Activated T-helper 1 cell treated with anti-CD3 and anti-CD28 coated beads, Interleukin-12 subunit alpha, Interleukin-12 subunit beta, Interleukin-2, Interleukin-4 antibody, amounts not matched to agents 30 ng/mL and 10 ng/mL and 1 ng/mL, durations not matched to agents 14 hours and 24 hours and 36 hours (primary cell): ENCODE data around the gene CTNNA2. TPM values are rescaled to one million over a fixed set of nuclear protein-coding genes. Genes with fewer than 3 reads are reported as not detected.

Experiments
- DNase-seq: peaks from one replicate; pipeline ENCODE4 v3.0.0; 2021; ENCODE audit warnings: low spot score
- H3K27ac Mint-ChIP-seq: one replicate; pipeline ENCODE4 v1.8.0; 2021; ENCODE audit warnings: mild to moderate bottlenecking, mixed read lengths
- H3K27me3 Mint-ChIP-seq: one replicate; pipeline ENCODE4 v1.8.0; 2022; ENCODE audit warnings: mild to moderate bottlenecking, moderate library complexity, mixed read lengths; ENCODE audit not compliant: insufficient read depth
- H3K36me3 Mint-ChIP-seq: one replicate; pipeline ENCODE4 v1.8.0; 2021; ENCODE audit warnings: low read depth, mixed read lengths
- H3K4me1 Mint-ChIP-seq: one replicate; pipeline ENCODE4 v1.8.0; 2021; ENCODE audit warnings: low read depth, mixed read lengths
- H3K4me3 Mint-ChIP-seq: one replicate; pipeline ENCODE4 v1.8.0; 2021; ENCODE audit warnings: mild to moderate bottlenecking, moderate library complexity, mixed read lengths
- H3K9me3 Mint-ChIP-seq: one replicate; pipeline ENCODE4 v1.8.0; 2021; ENCODE audit warnings: mixed read lengths
- intact Hi-C: fragments of 100-400 bp; cut with micrococcal nuclease; formaldehyde crosslinking; loops from one replicate; pipeline ENCODE4 v1.15.1; 2024
- total RNA-seq: library from RNA; stranded (reverse); gene quantifications from 2 replicates; pipeline ENCODE4 v1.2.3, GENCODE V29; 2022

Gene CTNNA2
- total RNA-seq, 1 donor from 2014 or later = not detected

DNA sequence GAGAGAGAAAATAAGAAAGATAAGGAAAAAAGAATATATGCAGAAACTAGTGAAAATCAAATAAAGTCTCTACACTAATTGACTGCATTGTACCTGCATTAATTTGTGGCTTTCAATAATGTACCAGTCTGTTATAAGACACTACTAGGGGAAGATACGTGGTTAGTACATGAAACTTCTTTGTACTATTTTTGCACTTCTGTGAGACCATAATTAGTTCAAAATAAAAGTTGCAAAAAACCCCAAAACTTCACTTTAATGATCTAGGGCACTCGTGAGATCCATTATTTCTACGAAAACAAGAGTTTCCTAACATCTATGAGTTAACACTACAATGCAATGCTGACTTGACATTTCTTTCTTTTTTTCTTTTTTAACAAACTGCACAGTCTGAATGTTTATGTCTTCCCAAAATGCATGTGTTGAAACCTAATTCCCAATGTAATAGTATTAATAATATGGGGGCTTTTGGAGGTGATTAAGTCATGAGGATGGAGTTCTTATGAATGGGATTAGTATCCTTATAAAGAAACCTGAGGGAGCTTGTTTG, 954.5 kb downstream of the CTNNA2 start:
- no peak for DNase-seq
- no peaks in the 10 kb centered on the region for H3K36me3 Mint-ChIP-seq
- H3K4me3 Mint-ChIP-seq = no peak overlapping the region
- intact Hi-C loops = no loop called here
- H3K9me3 Mint-ChIP-seq = peaks cover 20% of the 10 kb centered on the region
- H3K4me1 Mint-ChIP-seq = no peaks in the 10 kb centered on the region
- no peak overlapping the region for H3K27ac Mint-ChIP-seq
- H3K27me3 Mint-ChIP-seq = no peaks in the 10 kb centered on the region

DNA sequence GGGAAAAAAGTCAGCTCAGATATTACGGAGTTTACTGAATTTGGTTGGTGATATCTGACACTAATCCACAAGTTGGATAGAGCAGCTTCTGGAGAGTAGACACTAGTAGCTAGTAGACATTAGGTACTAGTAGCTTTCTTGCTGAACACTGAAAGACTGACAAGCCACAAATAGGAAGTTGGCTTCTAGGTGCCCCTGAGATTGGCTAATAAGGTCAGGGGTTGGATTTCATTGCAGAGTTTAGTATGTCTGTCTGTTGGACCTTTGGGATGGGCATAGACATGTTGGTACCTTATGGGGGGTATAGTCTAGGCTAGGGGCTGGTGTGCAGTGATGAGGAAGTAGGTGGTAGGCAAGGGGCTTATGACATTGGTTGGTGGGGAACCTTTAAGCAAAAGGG, 956.6 kb downstream of the CTNNA2 start:
- no peak overlapping the region for H3K4me3 Mint-ChIP-seq
- no peaks in the 10 kb centered on the region for H3K27me3 Mint-ChIP-seq
- intact Hi-C loops = no loop called here
- H3K9me3 Mint-ChIP-seq = peaks cover 20% of the 10 kb centered on the region
- no peaks in the 10 kb centered on the region for H3K4me1 Mint-ChIP-seq
- H3K27ac Mint-ChIP-seq = no peak overlapping the region
- no peaks in the 10 kb centered on the region for H3K36me3 Mint-ChIP-seq
- DNase-seq = no peak

DNA sequence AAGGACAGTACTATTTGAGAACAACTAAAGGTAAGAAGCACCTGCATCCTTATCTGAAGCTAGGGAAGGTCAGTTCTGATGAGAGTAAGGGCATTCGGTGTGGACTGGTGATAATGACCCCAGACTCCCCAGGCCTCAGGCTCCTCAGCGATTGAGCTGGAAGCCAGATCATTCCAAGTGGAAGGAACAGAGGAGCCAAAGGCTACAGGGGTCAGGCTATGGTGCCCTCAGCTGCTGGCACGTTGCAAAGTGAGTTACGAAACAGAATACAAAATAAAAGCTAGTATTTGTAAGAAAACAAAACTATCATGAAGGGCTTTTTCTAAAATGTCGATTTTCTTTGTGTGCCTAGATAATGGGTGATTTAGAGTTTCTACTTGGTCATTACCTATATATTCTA, 960.2 kb downstream of the CTNNA2 start:
- intact Hi-C loops = no loop called here
- Mint-ChIP-seq H3K4me1 (no peaks in the 10 kb centered on the region), H3K9me3 (peaks cover 25% of the 10 kb centered on the region), H3K4me3 (no peak overlapping the region), H3K27ac (no peak overlapping the region), H3K27me3 (no peaks in the 10 kb centered on the region), H3K36me3 (no peaks in the 10 kb centered on the region)
- no peak for DNase-seq

DNA sequence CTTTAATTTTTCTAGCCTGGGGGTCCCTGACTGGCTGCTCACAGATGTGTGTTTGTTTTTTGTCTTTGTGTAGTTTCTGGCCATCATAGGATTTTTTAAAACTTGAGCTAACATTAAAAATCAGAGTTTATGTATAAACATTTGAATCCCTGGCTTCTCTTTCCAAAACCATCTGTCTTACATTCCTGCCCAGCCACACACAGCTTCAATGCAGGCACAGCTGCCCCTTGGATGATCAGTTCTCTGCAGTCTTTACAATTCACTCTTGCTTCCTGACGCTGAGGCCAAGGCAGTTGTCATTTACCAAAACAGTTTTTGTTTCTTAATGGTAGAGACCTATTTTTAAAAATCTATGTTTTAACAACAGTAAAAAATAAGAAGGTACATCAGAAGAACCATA, 960.9 kb downstream of the CTNNA2 start:
- no peaks in the 10 kb centered on the region for H3K4me1 Mint-ChIP-seq
- peaks cover 32% of the 10 kb centered on the region for H3K9me3 Mint-ChIP-seq
- intact Hi-C loops = no loop called here
- no peak for DNase-seq
- H3K27ac Mint-ChIP-seq = no peak overlapping the region
- H3K36me3 Mint-ChIP-seq = no peaks in the 10 kb centered on the region
- H3K27me3 Mint-ChIP-seq = no peaks in the 10 kb centered on the region
- no peak overlapping the region for H3K4me3 Mint-ChIP-seq

DNA sequence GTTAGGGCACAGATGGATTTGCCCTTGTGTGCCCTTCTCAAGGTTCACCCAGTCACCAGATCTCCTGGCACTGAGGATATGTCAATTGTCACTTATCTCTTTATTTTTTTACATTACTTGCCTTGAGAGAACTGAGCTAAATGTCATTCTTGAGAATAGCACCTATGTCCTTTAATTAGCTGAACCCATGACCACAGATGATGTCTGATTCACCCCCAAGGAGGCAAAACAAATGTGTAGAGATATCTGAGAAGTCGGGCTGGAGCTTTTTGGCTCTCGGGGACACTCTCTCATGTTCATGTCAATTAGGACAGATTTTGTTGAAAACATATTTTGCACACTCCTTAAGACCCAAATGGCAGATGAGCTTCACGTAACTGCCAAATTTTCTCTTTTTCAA, 963.1 kb downstream of the CTNNA2 start:
- no peaks in the 10 kb centered on the region for H3K4me1 Mint-ChIP-seq
- no peak for DNase-seq
- intact Hi-C loops = no loop called here
- H3K27me3 Mint-ChIP-seq = no peaks in the 10 kb centered on the region
- H3K27ac Mint-ChIP-seq = no peak overlapping the region
- peaks cover 22% of the 10 kb centered on the region for H3K9me3 Mint-ChIP-seq
- H3K4me3 Mint-ChIP-seq = no peak overlapping the region
- no peaks in the 10 kb centered on the region for H3K36me3 Mint-ChIP-seq

DNA sequence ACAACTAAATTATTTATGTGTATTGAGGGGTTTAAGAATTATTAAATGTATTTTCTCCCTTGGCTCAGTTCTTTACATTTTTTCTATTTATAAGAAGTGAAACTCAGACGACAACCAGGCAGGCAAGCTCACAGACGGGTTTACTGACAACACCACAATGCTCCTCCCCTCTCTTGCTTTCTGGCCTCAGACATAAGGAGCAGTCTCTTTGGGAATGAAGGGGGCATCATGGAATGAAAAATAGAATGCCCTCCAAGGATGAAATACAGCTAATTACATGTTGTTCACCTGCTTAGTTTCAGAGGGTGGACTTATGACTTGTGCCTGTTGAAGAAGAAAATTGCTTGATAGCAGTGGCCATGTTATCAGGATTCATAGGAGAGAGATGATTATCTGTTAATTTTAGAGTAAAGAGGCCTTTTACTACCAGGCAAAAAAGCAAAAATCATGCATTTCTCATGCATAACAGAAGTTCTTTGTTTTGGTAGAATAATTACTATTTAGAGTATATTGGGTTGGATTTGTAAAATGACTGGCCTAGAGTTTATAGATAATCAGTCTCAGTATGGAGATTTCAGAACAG, 963.8 kb downstream of the CTNNA2 start:
- Mint-ChIP-seq H3K36me3 (no peaks in the 10 kb centered on the region), H3K27me3 (no peaks in the 10 kb centered on the region), H3K9me3 (peaks cover 15% of the 10 kb centered on the region), H3K4me3 (no peak overlapping the region), H3K4me1 (no peaks in the 10 kb centered on the region), H3K27ac (no peak overlapping the region)
- DNase-seq = no peak
- intact Hi-C loops = no loop called here

DNA sequence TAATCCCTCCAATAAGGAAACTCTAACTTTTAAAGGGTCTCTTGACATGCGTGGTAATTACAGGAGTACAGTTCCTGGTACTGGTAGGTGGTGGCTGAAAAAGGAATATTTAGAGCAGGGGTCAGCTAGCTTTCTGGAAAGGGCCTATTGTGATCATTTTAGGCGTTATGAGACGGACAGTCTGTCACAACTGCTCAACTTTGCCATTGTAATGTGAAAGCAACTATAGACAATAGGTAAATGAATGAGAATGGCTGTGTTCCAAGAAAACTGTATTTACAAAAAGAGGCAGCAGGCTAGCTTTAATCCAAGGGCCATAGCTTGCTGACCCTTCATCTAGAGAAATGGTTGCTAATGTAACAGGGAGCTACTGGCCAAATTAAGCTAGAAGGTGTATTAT, 969.4 kb downstream of the CTNNA2 start:
- H3K9me3 Mint-ChIP-seq = peaks cover 8% of the 10 kb centered on the region
- no peaks in the 10 kb centered on the region for H3K4me1 Mint-ChIP-seq
- H3K36me3 Mint-ChIP-seq = no peaks in the 10 kb centered on the region
- no peak overlapping the region for H3K27ac Mint-ChIP-seq
- no peak overlapping the region for H3K4me3 Mint-ChIP-seq
- intact Hi-C loops = no loop called here
- DNase-seq = no peak
- H3K27me3 Mint-ChIP-seq = no peaks in the 10 kb centered on the region

DNA sequence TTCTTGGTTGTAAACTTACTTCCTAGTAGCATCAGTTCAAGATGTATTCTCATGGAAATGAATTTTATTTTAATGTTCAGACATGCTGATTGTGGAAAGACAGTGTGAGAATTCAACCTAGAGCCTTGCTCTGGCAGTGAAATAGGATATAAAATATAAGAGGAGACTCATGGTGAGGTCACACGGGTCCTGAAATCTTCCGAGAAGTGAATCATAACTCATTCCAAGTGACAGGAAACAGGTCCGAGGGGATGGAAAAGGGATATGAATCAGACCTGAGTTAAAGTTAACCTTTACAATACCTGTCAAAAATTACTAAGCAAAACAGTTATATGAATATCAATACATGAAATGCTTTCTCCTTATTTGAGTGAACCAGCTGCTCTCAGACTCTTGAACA, 976.9 kb downstream of the CTNNA2 start:
- Mint-ChIP-seq H3K27ac (no peak overlapping the region), H3K4me1 (no peaks in the 10 kb centered on the region), H3K27me3 (no peaks in the 10 kb centered on the region), H3K36me3 (no peaks in the 10 kb centered on the region), H3K4me3 (no peak overlapping the region), H3K9me3 (peaks cover 14% of the 10 kb centered on the region)
- intact Hi-C loops = no loop called here
- DNase-seq = no peak

DNA sequence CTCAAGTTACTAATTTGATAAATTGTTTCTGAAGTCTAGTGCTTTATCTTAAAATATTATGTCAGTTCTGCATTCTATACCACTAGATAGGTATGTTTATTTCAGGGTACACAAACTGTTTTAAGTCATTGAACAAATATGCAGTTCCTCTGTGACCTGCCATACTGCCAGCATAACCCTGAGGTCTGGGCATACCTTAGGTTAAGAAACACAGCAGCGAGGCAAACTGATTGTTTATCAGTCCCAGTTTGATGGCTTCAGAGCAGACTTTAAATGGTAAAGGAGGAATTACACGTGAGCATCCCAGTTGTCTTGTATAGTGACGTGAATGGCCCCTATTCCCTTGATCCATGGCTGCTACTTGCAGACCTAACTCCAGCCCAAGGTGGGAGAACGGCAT, 978.1 kb downstream of the CTNNA2 start:
- Mint-ChIP-seq H3K27me3 (no peaks in the 10 kb centered on the region), H3K4me3 (no peak overlapping the region), H3K4me1 (no peaks in the 10 kb centered on the region), H3K9me3 (peaks cover 19% of the 10 kb centered on the region), H3K27ac (no peak overlapping the region), H3K36me3 (no peaks in the 10 kb centered on the region)
- intact Hi-C loops = no loop called here
- DNase-seq = no peak

DNA sequence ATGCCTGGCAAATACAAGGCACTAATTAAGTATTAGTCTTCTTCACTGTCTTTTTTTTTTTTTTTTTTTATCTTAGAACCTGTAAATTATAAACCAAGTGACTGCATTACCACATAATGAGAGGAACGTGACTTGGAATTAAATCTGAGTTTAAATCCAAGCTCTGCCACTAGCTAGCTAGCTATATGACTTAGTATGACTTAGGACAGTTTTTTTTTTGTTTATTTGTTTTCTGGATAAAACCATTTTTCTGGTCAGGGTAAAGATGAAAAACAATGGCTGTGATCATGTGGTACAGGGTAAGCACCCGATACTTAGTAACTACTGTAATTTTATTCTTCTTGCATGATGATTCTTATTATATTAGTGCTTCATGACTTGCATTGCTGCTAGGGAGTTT, 983.5 kb downstream of the CTNNA2 start:
- Mint-ChIP-seq H3K27me3 (no peaks in the 10 kb centered on the region), H3K9me3 (peaks cover 28% of the 10 kb centered on the region), H3K4me1 (no peaks in the 10 kb centered on the region), H3K36me3 (no peaks in the 10 kb centered on the region), H3K27ac (no peak overlapping the region), H3K4me3 (no peak overlapping the region)
- no peak for DNase-seq
- intact Hi-C loops = no loop called here

DNA sequence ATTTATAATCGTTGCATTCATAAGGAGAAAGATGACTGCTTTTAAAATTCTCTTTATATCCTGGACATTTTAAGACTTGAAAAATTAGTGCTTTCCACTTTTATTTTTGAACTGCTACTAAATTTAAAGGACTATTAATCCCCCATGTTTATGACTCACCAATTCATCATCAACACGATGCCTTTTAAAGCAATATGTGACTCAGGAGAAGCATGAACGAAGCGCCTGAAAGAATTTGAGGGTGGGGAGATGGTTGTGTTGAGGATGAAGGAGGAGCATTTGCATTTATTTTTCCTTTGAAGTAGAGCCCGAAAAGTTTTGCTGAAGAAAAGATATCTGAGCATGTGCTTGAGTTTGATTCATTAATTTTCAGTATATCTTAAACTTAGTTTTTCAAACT, 983.9 kb downstream of the CTNNA2 start:
- no peaks in the 10 kb centered on the region for H3K27me3 Mint-ChIP-seq
- H3K4me1 Mint-ChIP-seq = no peaks in the 10 kb centered on the region
- no peak overlapping the region for H3K27ac Mint-ChIP-seq
- H3K4me3 Mint-ChIP-seq = no peak overlapping the region
- no peaks in the 10 kb centered on the region for H3K36me3 Mint-ChIP-seq
- intact Hi-C loops = no loop called here
- H3K9me3 Mint-ChIP-seq = peaks cover 28% of the 10 kb centered on the region
- DNase-seq = no peak

DNA sequence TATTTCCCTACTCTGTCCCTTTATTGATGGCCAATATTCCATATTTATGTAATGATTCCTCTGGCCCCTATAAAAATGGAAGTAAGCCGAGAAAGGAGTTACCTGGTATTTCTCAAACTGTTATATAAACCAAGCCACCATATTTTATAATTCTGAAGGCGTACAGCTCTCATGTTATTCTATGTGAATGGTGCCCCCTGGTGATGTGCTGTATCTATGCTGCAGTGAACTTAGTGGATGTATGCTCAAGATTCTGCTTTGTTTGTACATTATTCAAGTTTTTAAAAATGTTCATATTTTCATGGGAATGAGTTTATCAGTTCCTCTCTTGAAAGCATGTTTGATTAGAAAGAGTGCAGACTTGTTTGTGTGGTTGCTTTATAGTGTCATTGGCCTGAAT, 986.2 kb downstream of the CTNNA2 start:
- H3K27me3 Mint-ChIP-seq = no peaks in the 10 kb centered on the region

DNA sequence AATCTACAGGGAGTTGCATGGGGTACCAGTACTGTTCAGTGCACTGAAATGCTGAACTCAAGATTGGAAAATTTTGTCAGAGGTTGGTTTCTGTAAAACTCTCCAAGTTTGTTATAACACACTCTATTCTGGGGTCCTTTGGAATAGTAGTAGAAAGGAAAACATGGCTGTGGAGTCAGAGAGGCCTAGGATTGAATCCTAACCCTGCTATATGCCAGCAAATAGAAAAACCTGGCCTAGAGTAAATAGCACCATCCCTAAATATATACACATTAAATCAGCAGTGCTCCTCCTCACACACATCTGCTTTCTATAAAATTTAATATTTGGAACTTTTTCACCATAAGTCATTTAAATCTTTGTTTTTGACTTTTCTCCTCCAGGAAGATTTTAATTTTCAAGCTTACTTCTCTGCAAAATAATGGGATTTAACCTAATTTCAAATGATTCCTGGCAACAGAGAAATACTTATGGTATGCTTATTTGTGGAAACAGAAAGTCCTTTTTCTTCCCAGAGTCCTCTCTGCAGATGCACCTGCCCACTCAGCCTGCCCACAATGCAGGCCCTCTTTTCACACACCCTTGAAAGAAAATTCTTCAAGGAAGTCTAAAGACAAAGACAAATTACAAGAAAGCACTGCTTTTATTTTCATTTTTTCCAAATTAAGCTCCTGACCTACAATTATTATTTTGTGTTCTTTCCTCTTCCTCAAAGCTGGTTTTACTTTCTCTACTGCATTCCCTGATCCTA, 989.2 kb downstream of the CTNNA2 start:
- H3K9me3 Mint-ChIP-seq = peaks cover 9% of the 10 kb centered on the region
- no peaks in the 10 kb centered on the region for H3K4me1 Mint-ChIP-seq
- no peaks in the 10 kb centered on the region for H3K27me3 Mint-ChIP-seq
- no peaks in the 10 kb centered on the region for H3K36me3 Mint-ChIP-seq
- DNase-seq = no peak
- H3K4me3 Mint-ChIP-seq = no peak overlapping the region
- no peak overlapping the region for H3K27ac Mint-ChIP-seq
- intact Hi-C loops = no loop called here

More for the DNA sequence above, 986.2 kb downstream of the CTNNA2 start:
- Mint-ChIP-seq H3K9me3 (peaks cover 20% of the 10 kb centered on the region), H3K4me3 (no peak overlapping the region), H3K36me3 (no peaks in the 10 kb centered on the region), H3K27ac (no peak overlapping the region), H3K4me1 (no peaks in the 10 kb centered on the region)
- intact Hi-C loops = no loop called here
- no peak for DNase-seq
